Endodermal cell (in vitro differentiated cells): ENCODE measurements around the gene LAMB4. TPM values are rescaled to one million over a fixed set of nuclear protein-coding genes. Genes with fewer than 3 reads are reported as not detected.

Experiments
- DNase-seq: peaks from one replicate; pipeline ENCODE4 v3.0.0-alpha.2; 2017
- H3K27ac ChIP-seq: 2 replicates; pipeline ENCODE4 v1.5.1; 2013; ENCODE audit warnings: mild to moderate bottlenecking, low read depth, low read length, moderate library complexity
- H3K27me3 ChIP-seq: 2 replicates; pipeline ENCODE4 v1.6.1; 2013; ENCODE audit warnings: mild to moderate bottlenecking, low read length, moderate library complexity; ENCODE audit not compliant: insufficient read depth, control insufficient read depth, poor library complexity, severe bottlenecking
- H3K36me3 ChIP-seq: 2 replicates; pipeline ENCODE4 v1.7.0; 2013; ENCODE audit warnings: mild to moderate bottlenecking, low read length, moderate library complexity; ENCODE audit not compliant: control insufficient read depth, insufficient read depth
- H3K4me1 ChIP-seq: one replicate; pipeline ENCODE4 v1.7.0; 2013; ENCODE audit warnings: low read length; ENCODE audit not compliant: control insufficient read depth, insufficient read depth
- H3K4me3 ChIP-seq: 2 replicates; pipeline ENCODE4 v1.5.1; 2013; ENCODE audit warnings: mild to moderate bottlenecking, low read length, moderate library complexity
- H3K9ac ChIP-seq: 2 replicates; pipeline ENCODE4 v1.6.1; 2013; ENCODE audit warnings: mild to moderate bottlenecking, low read length, moderate library complexity; ENCODE audit not compliant: poor library complexity, severe bottlenecking; ENCODE audit errors: extremely low read depth
- H3K9me3 ChIP-seq: 2 replicates; pipeline ENCODE4 v1.6.1; 2013; ENCODE audit warnings: mild to moderate bottlenecking, low read length, moderate library complexity; ENCODE audit not compliant: control insufficient read depth
- H3K27ac Mint-ChIP-seq: 2 replicates; pipeline ENCODE4 v1.8.0; 2020; ENCODE audit warnings: mixed read lengths
- H3K27me3 Mint-ChIP-seq: 2 replicates; pipeline ENCODE4 v1.8.0; 2021; ENCODE audit warnings: mild to moderate bottlenecking, mixed read lengths; ENCODE audit not compliant: insufficient read depth
- H3K36me3 Mint-ChIP-seq: 2 replicates; pipeline ENCODE4 v1.8.0; 2020; ENCODE audit warnings: low read depth, mixed read lengths
- H3K4me1 Mint-ChIP-seq: 2 replicates; pipeline ENCODE4 v1.8.0; 2020; ENCODE audit warnings: mixed read lengths
- H3K4me3 Mint-ChIP-seq: 2 replicates; pipeline ENCODE4 v1.8.0; 2020; ENCODE audit warnings: mild to moderate bottlenecking, moderate library complexity, mixed read lengths
- H3K9me3 Mint-ChIP-seq: 2 replicates; pipeline ENCODE4 v1.8.0; 2020; ENCODE audit warnings: mild to moderate bottlenecking, mixed read lengths
- WGBS, 2 experiments: methylation state at CpG; one replicate each; pipeline versions ENCODE4 v1.1.5 to v1.1.7; 2013; ENCODE audit warnings: missing lambda C conversion rate in 2 of 2, mixed read lengths in 1 of 2; ENCODE audit not compliant: insufficient coverage in 1 of 2, insufficient read length in 1 of 2; 5-methylcytosine and 5-hydroxymethylcytosine counted together
- total RNA-seq, 2 donors: library from RNA; stranded (reverse); fragmentation: NEBNext Ultra II Directional in 1 of 2; extraction: Animal tissue kit (Norgen Biotek cat#: 25700) in 1 of 2; gene quantifications; 2 replicates in 1 of 2; 3 replicates in 1 of 2; pipeline ENCODE4 v1.2.1, GENCODE V29; 2021
- TF ChIP-seq, protein P1 (sequence below): fragments of 200-600 bp; sonication (generic); conservative IDR thresholded peaks from 2 replicates; pipeline ENCODE4 v1.5.0; 2021; ENCODE audit warnings: antibody characterized with exemption, mild to moderate bottlenecking

Gene LAMB4
- total RNA-seq, 2 donors from 2014 or later: not detected

DNA sequence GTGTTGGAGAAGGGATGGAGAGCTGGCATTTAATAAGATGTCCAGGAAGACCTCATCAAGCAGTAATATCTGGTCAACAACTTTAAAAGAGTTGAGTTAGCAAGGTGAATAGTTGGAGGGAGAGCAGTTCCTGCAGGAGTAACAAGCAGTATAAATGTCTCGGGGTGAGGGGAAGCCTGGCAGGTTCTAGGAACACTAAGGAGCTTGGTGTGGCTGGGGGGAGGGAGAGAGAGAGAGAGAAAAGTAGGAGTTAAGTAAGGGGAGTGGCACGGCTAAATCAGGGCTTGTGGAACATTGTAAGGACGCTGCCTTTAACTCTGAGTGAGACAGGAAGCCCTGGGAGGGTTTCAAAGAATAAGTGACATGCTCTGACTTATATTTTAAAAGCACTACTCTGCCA, 22.0 kb upstream of the LAMB4 start:
- no peak overlapping the region for H3K4me3 ChIP-seq
- H3K36me3 Mint-ChIP-seq: no peaks in the 10 kb centered on the region
- H3K4me3 Mint-ChIP-seq: no peak overlapping the region
- no peak overlapping the region for H3K9ac ChIP-seq
- TF ChIP-seq, protein P1, sequence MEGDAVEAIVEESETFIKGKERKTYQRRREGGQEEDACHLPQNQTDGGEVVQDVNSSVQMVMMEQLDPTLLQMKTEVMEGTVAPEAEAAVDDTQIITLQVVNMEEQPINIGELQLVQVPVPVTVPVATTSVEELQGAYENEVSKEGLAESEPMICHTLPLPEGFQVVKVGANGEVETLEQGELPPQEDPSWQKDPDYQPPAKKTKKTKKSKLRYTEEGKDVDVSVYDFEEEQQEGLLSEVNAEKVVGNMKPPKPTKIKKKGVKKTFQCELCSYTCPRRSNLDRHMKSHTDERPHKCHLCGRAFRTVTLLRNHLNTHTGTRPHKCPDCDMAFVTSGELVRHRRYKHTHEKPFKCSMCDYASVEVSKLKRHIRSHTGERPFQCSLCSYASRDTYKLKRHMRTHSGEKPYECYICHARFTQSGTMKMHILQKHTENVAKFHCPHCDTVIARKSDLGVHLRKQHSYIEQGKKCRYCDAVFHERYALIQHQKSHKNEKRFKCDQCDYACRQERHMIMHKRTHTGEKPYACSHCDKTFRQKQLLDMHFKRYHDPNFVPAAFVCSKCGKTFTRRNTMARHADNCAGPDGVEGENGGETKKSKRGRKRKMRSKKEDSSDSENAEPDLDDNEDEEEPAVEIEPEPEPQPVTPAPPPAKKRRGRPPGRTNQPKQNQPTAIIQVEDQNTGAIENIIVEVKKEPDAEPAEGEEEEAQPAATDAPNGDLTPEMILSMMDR: no peak
- H3K27me3 Mint-ChIP-seq: no peaks in the 10 kb centered on the region
- H3K9me3 ChIP-seq: no peaks in the 10 kb centered on the region
- no peaks in the 10 kb centered on the region for H3K4me1 ChIP-seq
- H3K36me3 ChIP-seq: no peaks in the 10 kb centered on the region
- DNase-seq: no peak
- no peaks in the 10 kb centered on the region for H3K27me3 ChIP-seq
- peaks cover 3% of the 10 kb centered on the region for H3K4me1 Mint-ChIP-seq
- no peak overlapping the region for H3K27ac Mint-ChIP-seq
- 30 to 62% methylated on average over 1 to 3 of the region's 3 CpGs for WGBS, 2 experiments
- H3K9me3 Mint-ChIP-seq: no peaks in the 10 kb centered on the region
- no peak overlapping the region for H3K27ac ChIP-seq

GRCh38 chr7:108149908-108150307, 19.7 kb upstream of the LAMB4 start:
- no peak for DNase-seq
- H3K4me1 Mint-ChIP-seq: peaks cover 3% of the 10 kb centered on the region
- Histone ChIP-seq H3K36me3 (no peaks in the 10 kb centered on the region), H3K4me1 (no peaks in the 10 kb centered on the region), H3K9ac (no peak overlapping the region), H3K9me3 (no peaks in the 10 kb centered on the region), H3K27me3 (no peaks in the 10 kb centered on the region), H3K4me3 (no peak overlapping the region), H3K27ac (no peak overlapping the region)
- TF ChIP-seq, protein P1: no peak
- H3K36me3 Mint-ChIP-seq: no peaks in the 10 kb centered on the region
- no peaks in the 10 kb centered on the region for H3K27me3 Mint-ChIP-seq
- H3K4me3 Mint-ChIP-seq: no peak overlapping the region
- H3K27ac Mint-ChIP-seq: no peak overlapping the region
- 89 to 90% methylated on average over 5 to 6 of the region's 6 CpGs for WGBS, 2 experiments
- H3K9me3 Mint-ChIP-seq: no peaks in the 10 kb centered on the region

GRCh38 chr7:108149119-108149518, 19.0 kb upstream of the LAMB4 start:
- no peaks in the 10 kb centered on the region for H3K36me3 Mint-ChIP-seq
- H3K4me3 Mint-ChIP-seq: no peak overlapping the region
- Histone ChIP-seq H3K27me3 (no peaks in the 10 kb centered on the region), H3K27ac (no peak overlapping the region), H3K36me3 (no peaks in the 10 kb centered on the region), H3K9ac (no peak overlapping the region), H3K9me3 (no peaks in the 10 kb centered on the region), H3K4me1 (no peaks in the 10 kb centered on the region), H3K4me3 (no peak overlapping the region)
- peaks cover 3% of the 10 kb centered on the region for H3K4me1 Mint-ChIP-seq
- WGBS, 2 experiments: 93 to 96% methylated on average over 3 to 5 of the region's 5 CpGs
- DNase-seq: no peak
- TF ChIP-seq, protein P1: no peak
- no peaks in the 10 kb centered on the region for H3K9me3 Mint-ChIP-seq
- H3K27me3 Mint-ChIP-seq: no peaks in the 10 kb centered on the region
- no peak overlapping the region for H3K27ac Mint-ChIP-seq
